Stomach smooth muscle (tissue), 2 donors: ENCODE measurements around the gene MGST1.
A peak's percentile ranks its signal among the peaks of the same experiment; 100 is the strongest.

Source experiments
- H3K27ac ChIP-seq: one replicate; pipeline ENCODE4 v1.7.0; 2013; ENCODE audit warnings: mild to moderate bottlenecking, low read length, inconsistent platforms
- H3K27me3 ChIP-seq, 2 donors: one replicate each; pipeline ENCODE4 v1.7.0; 2013; ENCODE audit warnings: low read length in 2 of 2; ENCODE audit not compliant: insufficient read depth in 2 of 2, control insufficient read depth in 1 of 2
- H3K36me3 ChIP-seq, 2 donors: one replicate each; pipeline ENCODE4 v1.7.0; 2013; ENCODE audit warnings: low read length in 2 of 2; ENCODE audit not compliant: control insufficient read depth in 2 of 2, insufficient read depth in 2 of 2
- H3K4me1 ChIP-seq: one replicate; pipeline ENCODE4 v1.7.0; 2013; ENCODE audit warnings: low read length; ENCODE audit not compliant: control insufficient read depth, insufficient read depth
- H3K4me3 ChIP-seq, 2 donors: one replicate each; pipeline ENCODE4 v1.7.0; 2013; ENCODE audit warnings: low read length in 2 of 2
- H3K9ac ChIP-seq, 2 donors: one replicate each; pipeline ENCODE4 v1.7.0; 2013; ENCODE audit warnings: low read length in 2 of 2, mild to moderate bottlenecking in 1 of 2
- H3K9me3 ChIP-seq, 2 donors: one replicate each; pipeline ENCODE4 v1.7.0; 2013; ENCODE audit warnings: low read length in 2 of 2; ENCODE audit not compliant: control insufficient read depth in 2 of 2
- donor health status: healthy.
- donor health status: Pancreatic carcinoma.

MGST1 gene

GRCh38 chr12:16347391-16348298 lies at the start of gene MGST1:
MGST1 (plus strand) TSS chr12:16347645; CDS start chr12:16354253, 6,608 bp downstream.
- H3K9ac ChIP-seq = peak within 1 kb of the TSS; percentile 22 to 32

GRCh38 chr12:16299403-16299802 lies 48.0 kb upstream of the MGST1 start:
- H3K27ac ChIP-seq = no peak overlapping the region
- H3K4me3 ChIP-seq = no peak overlapping the region
- no peaks in the 10 kb centered on the region for H3K36me3 ChIP-seq
- no peaks in the 10 kb centered on the region for H3K27me3 ChIP-seq
- H3K9ac ChIP-seq = no peak overlapping the region
- H3K4me1 ChIP-seq = no peaks in the 10 kb centered on the region
- H3K9me3 ChIP-seq = no peaks in the 10 kb centered on the region

More at GRCh38 chr12:16347391-16348298, at the start of gene MGST1:
- no peaks in the 10 kb centered on the region for H3K36me3 ChIP-seq
- no peaks in the 10 kb centered on the region for H3K27me3 ChIP-seq
- H3K4me3 ChIP-seq = peak within 1 kb of the TSS; percentile 9 to 66
- peak within 1 kb of the TSS; percentile 3 for H3K27ac ChIP-seq
- no peaks in the 10 kb centered on the region for H3K9me3 ChIP-seq
- no peaks in the 10 kb centered on the region for H3K4me1 ChIP-seq

- no peak overlapping the region for H3K4me3 ChIP-seq
- no peaks in the 10 kb centered on the region for H3K9me3 ChIP-seq
- H3K27ac ChIP-seq = no peak overlapping the region
- no peaks in the 10 kb centered on the region for H3K4me1 ChIP-seq
- no peaks in the 10 kb centered on the region for H3K27me3 ChIP-seq
- no peak overlapping the region for H3K9ac ChIP-seq
- H3K36me3 ChIP-seq = no peaks in the 10 kb centered on the region
These were observed 47.3 kb upstream of the MGST1 start for GRCh38 chr12:16300122-16300521.

- Histone ChIP-seq H3K9ac (no peak overlapping the region), H3K4me1 (no peaks in the 10 kb centered on the region), H3K27ac (no peak overlapping the region), H3K9me3 (no peaks in the 10 kb centered on the region), H3K27me3 (no peaks in the 10 kb centered on the region), H3K4me3 (no peak overlapping the region), H3K36me3 (no peaks in the 10 kb centered on the region)
These were observed 46.7 kb upstream of the MGST1 start for GRCh38 chr12:16300736-16301135.

GRCh38 chr12:16303939-16304338 lies 43.5 kb upstream of the MGST1 start:
- H3K9ac ChIP-seq = no peak overlapping the region
- H3K4me3 ChIP-seq = no peak overlapping the region
- no peaks in the 10 kb centered on the region for H3K36me3 ChIP-seq
- no peaks in the 10 kb centered on the region for H3K4me1 ChIP-seq
- H3K27ac ChIP-seq = no peak overlapping the region
- H3K27me3 ChIP-seq = no peaks in the 10 kb centered on the region
- peaks cover 0 to 2% of the 10 kb centered on the region in 2 donors for H3K9me3 ChIP-seq

GRCh38 chr12:16307856-16308475 lies 39.5 kb upstream of the MGST1 start:
- Histone ChIP-seq H3K4me3 (no peak overlapping the region), H3K36me3 (no peaks in the 10 kb centered on the region), H3K9ac (no peak overlapping the region), H3K27me3 (no peaks in the 10 kb centered on the region), H3K9me3 (peaks cover 0 to 5% of the 10 kb centered on the region in 2 donors), H3K4me1 (no peaks in the 10 kb centered on the region), H3K27ac (no peak overlapping the region)

- no peaks in the 10 kb centered on the region for H3K36me3 ChIP-seq
- no peaks in the 10 kb centered on the region for H3K27me3 ChIP-seq
- peaks cover 0 to 5% of the 10 kb centered on the region in 2 donors for H3K9me3 ChIP-seq
- no peaks in the 10 kb centered on the region for H3K4me1 ChIP-seq
- no peak overlapping the region for H3K27ac ChIP-seq
- H3K4me3 ChIP-seq = no peak overlapping the region
- no peak overlapping the region for H3K9ac ChIP-seq
These were observed 36.5 kb upstream of the MGST1 start for GRCh38 chr12:16310934-16311333.

GRCh38 chr12:16323010-16323409 lies 24.4 kb upstream of the MGST1 start:
- Histone ChIP-seq H3K9ac (no peak overlapping the region), H3K9me3 (peaks cover 0 to 3% of the 10 kb centered on the region in 2 donors), H3K27me3 (no peaks in the 10 kb centered on the region), H3K27ac (no peak overlapping the region), H3K4me3 (no peak overlapping the region), H3K36me3 (no peaks in the 10 kb centered on the region), H3K4me1 (no peaks in the 10 kb centered on the region)

- no peak overlapping the region for H3K27ac ChIP-seq
- no peaks in the 10 kb centered on the region for H3K27me3 ChIP-seq
- no peaks in the 10 kb centered on the region for H3K36me3 ChIP-seq
- no peak overlapping the region for H3K4me3 ChIP-seq
- H3K9ac ChIP-seq = no peak overlapping the region
- H3K4me1 ChIP-seq = no peaks in the 10 kb centered on the region
- H3K9me3 ChIP-seq = peaks cover 0 to 3% of the 10 kb centered on the region in 2 donors
These were observed 23.8 kb upstream of the MGST1 start for GRCh38 chr12:16323638-16324037.

- Histone ChIP-seq H3K9ac (no peak overlapping the region), H3K4me3 (no peak overlapping the region), H3K27me3 (no peaks in the 10 kb centered on the region), H3K27ac (no peak overlapping the region), H3K36me3 (no peaks in the 10 kb centered on the region), H3K9me3 (peaks cover 0 to 3% of the 10 kb centered on the region in 2 donors), H3K4me1 (no peaks in the 10 kb centered on the region)
These were observed 23.2 kb upstream of the MGST1 start for GRCh38 chr12:16324272-16324671.

GRCh38 chr12:16324772-16325171 lies 22.7 kb upstream of the MGST1 start:
- Histone ChIP-seq H3K36me3 (no peaks in the 10 kb centered on the region), H3K9ac (no peak overlapping the region), H3K27ac (no peak overlapping the region), H3K4me3 (no peak overlapping the region), H3K4me1 (no peaks in the 10 kb centered on the region), H3K27me3 (no peaks in the 10 kb centered on the region), H3K9me3 (peaks cover 0 to 3% of the 10 kb centered on the region in 2 donors)
